ENCODE results near the gene RMP24.

The RMP24 gene

DNA sequence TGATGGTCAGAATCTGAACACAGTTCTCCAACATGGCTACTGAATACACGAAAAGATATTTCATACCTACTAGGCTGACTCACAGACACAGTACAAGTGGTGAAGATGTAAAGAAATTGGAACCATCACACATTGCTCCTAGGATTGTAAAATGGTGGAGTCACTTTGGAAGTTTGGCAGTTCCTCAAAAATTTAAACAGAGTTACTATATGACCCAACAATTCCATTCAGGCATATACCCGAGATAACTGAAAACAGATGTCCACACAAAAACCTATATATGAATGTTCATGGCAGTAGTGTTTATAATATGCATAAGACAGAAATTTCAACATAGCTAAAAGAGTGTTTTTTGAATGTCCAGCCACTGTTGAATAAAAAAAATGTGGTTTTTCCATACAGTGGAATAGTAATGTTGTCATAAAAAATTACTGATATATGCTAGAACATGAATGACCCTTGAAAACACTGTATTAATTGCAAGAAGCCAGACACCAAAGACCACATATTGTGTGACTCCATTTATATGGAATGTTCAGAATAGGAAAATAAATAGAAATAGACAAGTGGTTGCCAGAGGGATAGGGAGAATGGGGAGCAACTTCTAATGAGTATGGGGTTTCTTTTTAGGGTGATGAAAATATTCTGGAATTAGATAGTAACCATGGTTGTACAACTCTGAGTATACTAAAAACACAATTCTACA is 10.1 kb downstream of the RMP24 start:
- DNase-seq: no peak
- Histone ChIP-seq H3K4me1 (no peaks in the 10 kb centered on the region), H3K27ac (no peak overlapping the region), H3K36me3 (peaks cover 39 to 69% (median 62%) of the 10 kb centered on the region in 4 donors), H3K9me3 (no peaks in the 10 kb centered on the region), H3K27me3 (no peaks in the 10 kb centered on the region), H3K4me3 (no peak overlapping the region)
- WGBS, 5 donors: 79 to 94% (median 85%) methylated on average over 2 of the region's 2 CpGs
- TF ChIP-seq EP300 (IDR thresholded peaks at IDR 0.05) (no peak), POLR2AphosphoS5 (IDR thresholded peaks at IDR 0.05) (no peak), POLR2A (IDR thresholded peaks at IDR 0.05) (no peak)
- TF ChIP-seq, protein P1, sequence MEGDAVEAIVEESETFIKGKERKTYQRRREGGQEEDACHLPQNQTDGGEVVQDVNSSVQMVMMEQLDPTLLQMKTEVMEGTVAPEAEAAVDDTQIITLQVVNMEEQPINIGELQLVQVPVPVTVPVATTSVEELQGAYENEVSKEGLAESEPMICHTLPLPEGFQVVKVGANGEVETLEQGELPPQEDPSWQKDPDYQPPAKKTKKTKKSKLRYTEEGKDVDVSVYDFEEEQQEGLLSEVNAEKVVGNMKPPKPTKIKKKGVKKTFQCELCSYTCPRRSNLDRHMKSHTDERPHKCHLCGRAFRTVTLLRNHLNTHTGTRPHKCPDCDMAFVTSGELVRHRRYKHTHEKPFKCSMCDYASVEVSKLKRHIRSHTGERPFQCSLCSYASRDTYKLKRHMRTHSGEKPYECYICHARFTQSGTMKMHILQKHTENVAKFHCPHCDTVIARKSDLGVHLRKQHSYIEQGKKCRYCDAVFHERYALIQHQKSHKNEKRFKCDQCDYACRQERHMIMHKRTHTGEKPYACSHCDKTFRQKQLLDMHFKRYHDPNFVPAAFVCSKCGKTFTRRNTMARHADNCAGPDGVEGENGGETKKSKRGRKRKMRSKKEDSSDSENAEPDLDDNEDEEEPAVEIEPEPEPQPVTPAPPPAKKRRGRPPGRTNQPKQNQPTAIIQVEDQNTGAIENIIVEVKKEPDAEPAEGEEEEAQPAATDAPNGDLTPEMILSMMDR (IDR thresholded peaks at IDR 0.05): no peak
- intact Hi-C loops (cut with DNase I; ENCODE audit: low total_unique reads): no loop called here

DNA sequence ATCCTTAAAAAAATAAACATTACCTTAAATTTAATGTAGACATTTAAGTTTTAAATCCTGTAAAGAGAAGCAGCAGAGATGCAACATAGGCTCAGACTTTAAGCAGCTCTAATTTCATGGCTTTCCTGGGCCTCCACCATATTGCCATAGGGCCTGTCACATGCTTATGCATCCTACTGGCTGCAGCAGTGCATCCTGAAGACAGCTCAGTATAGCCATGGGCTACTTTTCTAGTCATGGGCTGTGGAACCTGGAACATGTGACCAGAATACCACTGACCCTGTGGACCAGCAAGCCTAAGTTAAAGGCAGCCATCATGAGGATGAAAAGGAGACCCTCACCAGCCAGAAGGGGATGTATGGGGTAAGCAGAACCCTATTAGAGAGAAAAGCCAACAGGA is 10.7 kb downstream of the RMP24 start:
- H3K4me1 ChIP-seq: no peaks in the 10 kb centered on the region
- DNase-seq: no peak
- peaks cover 33 to 63% (median 61%) of the 10 kb centered on the region in 4 donors for H3K36me3 ChIP-seq
- no peak overlapping the region for H3K4me3 ChIP-seq
- H3K9me3 ChIP-seq: no peaks in the 10 kb centered on the region
- TF ChIP-seq POLR2AphosphoS5 (IDR thresholded peaks at IDR 0.05) (no peak), EP300 (IDR thresholded peaks at IDR 0.05) (no peak), POLR2A (IDR thresholded peaks at IDR 0.05) (no peak)
- TF ChIP-seq, protein P1 (IDR thresholded peaks at IDR 0.05): no peak
- no peaks in the 10 kb centered on the region for H3K27me3 ChIP-seq
- no peak overlapping the region for H3K27ac ChIP-seq
- intact Hi-C loops (cut with DNase I; ENCODE audit: low total_unique reads): no loop called here

GRCh38 chr18:35983818-35984217 is 11.3 kb downstream of the RMP24 start:
- no peak overlapping the region for H3K27ac ChIP-seq
- no peak for DNase-seq
- no peaks in the 10 kb centered on the region for H3K27me3 ChIP-seq
- no peaks in the 10 kb centered on the region for H3K9me3 ChIP-seq
- intact Hi-C loops (cut with DNase I; ENCODE audit: low total_unique reads): no loop called here
- no peaks in the 10 kb centered on the region for H3K4me1 ChIP-seq
- no peak for TF ChIP-seq POLR2AphosphoS5 (IDR thresholded peaks at IDR 0.05)
- TF ChIP-seq, protein P1 (IDR thresholded peaks at IDR 0.05): no peak
- TF ChIP-seq EP300 (IDR thresholded peaks at IDR 0.05): no peak
- no peak for TF ChIP-seq POLR2A (IDR thresholded peaks at IDR 0.05)
- 93 to 97% (median 96%) methylated on average over 5 of the region's 5 CpGs for WGBS, 5 donors
- no peak overlapping the region for H3K4me3 ChIP-seq
- peaks cover 26 to 63% (median 61%) of the 10 kb centered on the region in 4 donors for H3K36me3 ChIP-seq

DNA sequence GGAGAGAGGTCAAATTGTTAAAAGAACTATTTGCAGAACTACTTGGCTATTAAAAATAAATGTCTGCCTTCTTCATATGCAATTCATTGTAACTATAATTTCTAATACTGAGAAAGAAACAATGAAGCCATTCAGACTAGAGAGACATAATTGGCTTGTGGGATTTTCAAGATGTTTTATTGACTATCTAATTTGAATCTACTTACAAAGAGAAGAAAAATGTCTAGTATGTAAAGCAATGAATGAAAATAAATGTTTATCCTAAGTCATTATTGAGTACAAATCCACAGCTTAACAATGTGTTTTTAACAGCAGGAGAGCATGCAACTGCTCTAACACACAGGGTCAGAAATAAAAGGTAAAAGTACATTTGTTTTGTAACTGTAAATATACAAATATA is 19.2 kb downstream of the RMP24 start:
- Histone ChIP-seq H3K27ac (no peak overlapping the region), H3K4me3 (no peak overlapping the region), H3K9me3 (no peaks in the 10 kb centered on the region), H3K27me3 (no peaks in the 10 kb centered on the region), H3K36me3 (peaks cover 0 to 51% (median 44%) of the 10 kb centered on the region in 4 donors), H3K4me1 (no peaks in the 10 kb centered on the region)
- intact Hi-C loops (cut with DNase I; ENCODE audit: low total_unique reads): no loop called here
- no peak for DNase-seq
- TF ChIP-seq EP300 (IDR thresholded peaks at IDR 0.05): no peak
- TF ChIP-seq POLR2AphosphoS5 (IDR thresholded peaks at IDR 0.05): no peak
- TF ChIP-seq POLR2A (IDR thresholded peaks at IDR 0.05): no peak
- TF ChIP-seq, protein P1 (IDR thresholded peaks at IDR 0.05): no peak
